ENCODE measurements around the gene KIAA1217.
"Not testable (repeated sequence)": the region's sequence is repeated elsewhere in the genome, so short reads cannot be mapped to it uniquely, and the experiment has no call there.

Gene KIAA1217

DNA sequence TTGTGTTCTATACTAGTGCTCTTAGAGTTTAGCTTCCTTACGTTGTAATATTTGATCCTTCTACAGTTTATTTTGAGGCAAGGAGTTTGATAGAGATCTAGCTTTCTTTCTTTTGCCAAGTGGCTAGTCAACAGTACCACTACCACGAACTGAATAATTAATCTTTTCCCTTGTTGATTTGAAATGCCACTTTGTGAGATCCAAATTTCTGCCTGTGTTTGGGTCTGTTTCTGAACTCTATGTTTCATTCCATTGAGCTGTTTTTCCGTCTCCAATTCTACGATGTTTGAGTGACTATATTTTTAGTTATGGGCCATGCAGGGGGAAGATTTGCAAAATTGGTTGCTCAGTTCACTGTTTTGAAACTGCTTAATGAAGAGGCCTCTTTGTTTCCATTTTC is 134.7 kb downstream of the KIAA1217 start:
- no peak for DNase-seq

GRCh38 chr10:24344279-24344678 is 135.3 kb downstream of the KIAA1217 start:
- no peak for DNase-seq

DNA sequence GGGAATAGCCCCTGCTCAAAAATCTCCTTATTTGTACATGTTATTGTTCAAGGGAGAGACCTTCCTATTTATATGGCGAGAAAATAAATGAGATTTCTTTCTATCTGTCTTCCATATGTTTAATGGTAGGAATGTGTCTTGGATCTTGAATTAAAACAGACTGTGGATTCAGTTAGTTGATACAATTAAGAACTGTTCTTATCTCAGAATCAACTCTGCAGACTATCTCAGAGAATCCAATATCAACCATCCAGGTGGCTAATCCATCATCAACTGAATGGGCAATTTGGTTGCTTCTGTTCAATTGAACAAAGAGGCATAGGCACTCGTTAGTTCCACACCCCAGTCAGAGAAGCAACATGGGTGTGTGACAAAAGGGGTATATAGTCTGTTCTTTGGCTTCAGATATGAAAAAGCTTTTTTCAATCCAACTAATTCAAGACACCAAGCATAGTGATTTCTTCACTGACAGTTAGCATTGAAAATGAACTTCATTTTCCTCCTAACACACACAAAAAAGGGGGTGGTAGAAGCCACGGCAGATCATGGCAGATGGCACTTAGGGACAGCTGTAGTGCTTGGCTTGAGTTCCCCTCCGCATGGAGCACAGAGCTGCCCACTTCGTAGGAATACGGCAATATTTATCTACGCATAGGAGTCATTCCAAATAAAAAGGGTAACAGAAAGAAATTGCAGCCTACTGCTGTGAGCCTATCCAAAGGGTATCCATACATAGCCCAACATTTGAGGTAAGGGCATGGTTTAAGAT is 135.9 kb downstream of the KIAA1217 start:
- DNase-seq: no peak

- DNase-seq: no peak
Observed at GRCh38 chr10:24346877-24347519, 138.1 kb downstream of the KIAA1217 start.

DNA sequence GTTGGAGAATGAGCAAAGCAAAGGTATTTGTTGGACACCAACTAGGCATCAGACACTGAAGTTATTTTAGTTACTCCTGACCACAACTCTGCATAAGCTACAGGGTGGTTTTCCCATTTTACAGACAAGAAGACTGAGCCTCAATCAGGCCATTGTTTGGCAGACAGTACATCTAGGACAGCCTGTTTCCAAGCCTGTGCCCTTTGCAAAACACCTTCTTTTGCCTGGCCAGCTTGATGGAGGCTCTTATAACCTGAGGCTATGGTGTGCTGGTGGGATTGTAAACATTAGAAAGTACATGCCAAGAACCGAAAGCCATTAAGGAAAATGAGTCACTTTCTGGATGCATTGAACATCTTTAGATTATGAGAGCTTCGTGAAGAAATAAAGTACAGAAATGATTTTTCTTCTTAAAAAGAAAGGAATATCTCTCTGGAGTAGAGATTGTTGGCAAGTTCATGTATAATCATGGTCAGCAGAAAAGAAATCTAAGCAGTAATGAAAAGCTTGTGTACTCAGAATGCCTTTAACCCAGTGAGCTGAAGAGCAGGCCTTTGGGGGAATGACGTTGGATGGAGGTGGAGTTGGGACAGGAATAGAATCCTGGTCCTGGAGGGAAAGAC is 140.6 kb downstream of the KIAA1217 start:
- no peak for DNase-seq

GRCh38 chr10:24350070-24350921 is 141.4 kb downstream of the KIAA1217 start:
- no peak for DNase-seq

DNA sequence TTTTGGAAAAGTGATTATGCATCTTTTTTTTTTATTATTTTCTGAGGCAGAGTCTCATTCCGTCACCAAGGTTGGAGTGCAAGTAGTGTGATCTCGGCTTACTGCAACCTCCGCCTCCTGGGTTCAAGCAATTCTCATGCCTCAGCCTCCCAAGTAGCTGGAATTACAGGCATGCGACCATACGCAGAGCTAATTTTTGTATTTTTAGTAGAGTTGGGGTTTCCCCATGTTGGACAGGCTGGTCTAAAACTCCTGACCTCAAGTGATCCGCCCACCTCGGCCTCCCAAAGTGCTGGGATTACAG is 141.9 kb downstream of the KIAA1217 start:
- DNase-seq: not testable (repeated sequence)

- DNase-seq: no peak
Observed at GRCh38 chr10:24351961-24352360, 143.0 kb downstream of the KIAA1217 start.

DNA sequence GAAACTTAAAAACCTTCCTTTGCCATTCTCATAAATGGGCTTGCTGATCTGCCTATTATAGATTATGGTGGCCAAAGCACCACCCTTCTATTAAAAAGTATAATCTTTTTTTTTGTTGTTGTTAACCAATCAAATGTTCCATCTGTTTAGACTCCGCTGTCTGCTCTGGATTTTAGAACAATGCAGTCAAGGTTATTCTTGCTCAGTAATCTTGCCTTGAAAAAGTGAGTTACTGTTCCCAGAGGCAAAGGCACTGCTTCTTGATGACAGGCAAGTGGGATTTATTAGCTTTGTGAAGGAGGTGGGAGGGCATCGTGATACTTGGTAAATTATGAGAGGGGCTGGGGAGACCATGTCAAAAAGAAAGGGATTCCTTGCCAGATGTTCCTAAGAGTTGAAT is 143.5 kb downstream of the KIAA1217 start:
- no peak for DNase-seq

GRCh38 chr10:24353319-24353718 is 144.4 kb downstream of the KIAA1217 start:
- DNase-seq: no peak

DNA sequence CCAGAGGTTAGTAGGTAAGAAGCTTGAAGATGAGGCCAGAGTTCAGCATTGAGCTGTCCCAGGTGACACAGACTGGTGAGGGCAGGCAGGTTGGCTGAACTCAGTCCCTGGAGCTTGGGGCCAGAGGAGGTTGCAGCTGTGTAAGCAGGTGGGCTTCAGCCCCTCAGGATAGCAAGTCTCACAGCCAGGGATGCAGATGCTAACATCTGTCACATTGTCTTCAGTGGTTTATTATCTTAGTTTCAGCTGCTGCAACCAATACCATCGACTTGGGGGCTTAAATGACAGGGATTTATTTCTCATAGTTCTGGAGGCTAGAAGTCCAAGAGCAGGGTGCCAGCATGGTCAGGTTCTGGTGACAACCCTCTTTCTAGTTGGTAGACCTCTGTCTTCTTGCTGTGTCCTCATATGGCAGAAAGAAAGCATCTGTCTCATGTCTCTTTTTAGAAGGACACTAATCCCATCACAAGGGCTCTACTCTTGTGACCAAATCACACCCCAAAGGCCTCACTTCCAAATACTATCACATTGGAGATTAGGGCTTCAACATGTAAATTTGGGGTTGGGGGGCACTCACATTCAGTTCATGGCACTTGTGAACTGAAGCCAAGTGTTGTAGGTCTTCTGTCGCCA is 146.2 kb downstream of the KIAA1217 start:
- DNase-seq: no peak

DNA sequence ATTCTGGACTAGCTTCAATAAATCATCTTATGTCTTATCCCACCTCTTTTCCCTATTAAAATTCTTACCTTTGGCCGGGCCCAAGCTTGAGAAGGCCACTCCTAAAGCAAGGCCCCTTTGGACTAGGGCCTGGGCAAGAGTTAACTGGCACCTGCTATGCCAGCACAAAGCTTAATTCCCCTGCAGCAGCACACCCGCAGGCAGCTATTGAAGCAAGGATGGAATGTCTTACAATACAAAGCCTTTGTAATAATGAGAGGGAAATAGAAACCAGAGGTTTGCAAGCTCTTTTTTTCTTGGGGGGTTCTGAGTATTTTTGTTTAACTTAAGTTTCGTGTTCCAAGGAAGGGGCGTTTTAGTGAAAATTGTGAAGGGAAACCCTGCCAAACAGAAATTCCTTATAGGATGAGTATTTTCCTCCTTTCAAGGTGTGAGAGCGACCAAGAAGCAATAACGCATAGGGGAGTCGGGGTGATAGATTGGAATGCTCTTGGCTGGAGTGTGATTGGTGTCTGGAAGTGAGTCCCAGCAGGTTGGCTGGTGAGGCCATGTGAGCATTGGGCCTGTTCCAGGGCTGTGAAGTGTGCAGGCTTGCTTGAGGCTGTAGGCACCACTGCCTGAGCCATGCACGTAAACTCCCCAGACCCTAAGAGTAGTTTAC is 148.5 kb downstream of the KIAA1217 start:
- DNase-seq: no peak

DNA sequence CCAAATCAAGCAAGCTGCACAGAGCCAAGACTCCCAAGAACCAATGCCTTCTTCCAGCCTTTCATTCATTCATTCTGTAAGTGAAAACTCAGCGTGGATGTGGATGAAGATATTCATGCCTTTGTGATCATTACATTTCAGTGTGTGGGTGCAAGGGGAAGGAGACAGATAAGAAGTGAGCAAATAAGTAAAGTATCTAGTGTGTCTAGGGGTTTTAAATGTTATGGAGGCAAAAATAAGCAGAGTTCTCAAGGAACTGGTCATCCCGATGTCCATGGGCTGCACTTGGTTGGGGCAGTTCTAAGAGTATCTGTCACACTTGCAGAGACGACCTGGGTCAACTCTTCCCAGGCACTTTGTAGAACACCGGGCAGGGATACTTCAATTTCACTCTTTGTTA is 149.1 kb downstream of the KIAA1217 start:
- DNase-seq: no peak

DNA sequence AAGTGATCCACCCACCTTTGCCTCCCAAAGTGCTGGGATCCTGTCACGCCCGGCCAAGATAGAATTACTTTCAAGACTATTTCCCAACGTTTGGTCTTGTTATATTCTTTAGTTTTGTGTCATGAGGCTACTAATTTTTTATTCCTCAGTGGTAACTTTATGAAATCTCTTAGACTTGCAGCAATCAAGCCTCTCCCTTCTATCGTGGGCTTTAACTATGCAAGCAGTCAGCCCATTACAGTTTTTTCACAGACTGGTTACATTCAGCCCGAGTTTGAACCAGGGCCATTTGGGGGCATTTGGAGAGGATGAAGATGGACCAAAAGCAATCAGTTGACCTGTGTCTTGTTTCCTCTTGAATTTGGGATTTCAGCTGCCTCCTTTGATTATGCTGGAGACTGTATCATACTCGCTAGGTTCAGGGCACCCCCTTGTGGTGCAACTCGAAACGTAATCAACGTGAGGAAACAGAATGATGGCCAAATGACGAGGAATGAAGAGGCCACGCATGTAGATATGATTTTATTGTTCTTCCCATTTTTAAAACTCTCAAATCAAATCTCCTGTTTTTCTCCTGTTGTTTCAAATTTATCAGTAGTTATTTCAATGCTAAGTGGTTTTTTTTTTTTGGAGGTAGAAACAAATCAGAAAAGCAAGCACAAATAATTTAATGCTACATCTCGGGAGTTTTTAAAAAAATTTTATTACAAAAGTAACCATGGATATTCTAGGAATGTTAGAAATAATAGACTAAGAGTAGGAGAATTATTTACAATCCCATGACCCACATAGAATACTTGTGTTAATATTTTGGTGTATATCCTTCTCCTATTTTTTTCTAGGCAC is 151.6 kb downstream of the KIAA1217 start:
- DNase-seq: no peak

- no peak for DNase-seq
Observed at GRCh38 chr10:24363070-24363469, 154.1 kb downstream of the KIAA1217 start.

- no peak for DNase-seq
Observed at GRCh38 chr10:24367688-24368087, 158.8 kb downstream of the KIAA1217 start.

DNA sequence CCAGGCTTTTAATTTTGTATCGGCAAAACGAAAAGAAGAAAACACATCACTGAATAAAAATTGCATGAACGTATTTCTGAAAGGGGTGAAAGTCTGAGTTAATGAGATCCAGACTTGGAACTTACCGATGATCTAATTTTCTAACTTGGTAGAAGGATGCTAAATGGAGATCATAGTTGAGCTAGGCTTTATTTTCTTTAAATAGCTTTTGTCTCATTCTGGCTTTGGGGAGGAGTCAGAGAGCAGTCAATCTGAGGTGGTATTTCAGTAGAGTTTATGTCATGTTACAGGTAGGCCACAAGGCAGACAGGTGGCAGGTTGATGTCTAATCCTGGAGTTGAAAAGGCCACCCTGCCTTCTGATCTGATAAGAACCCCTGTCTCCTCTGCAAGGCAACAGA is 161.9 kb downstream of the KIAA1217 start:
- no peak for DNase-seq

- DNase-seq: no peak
Observed at GRCh38 chr10:24371396-24371795, 162.5 kb downstream of the KIAA1217 start.

- DNase-seq: no peak
Observed at GRCh38 chr10:24374134-24374915, 165.4 kb downstream of the KIAA1217 start.

GRCh38 chr10:24375510-24375909 is 166.6 kb downstream of the KIAA1217 start:
- no peak for DNase-seq

DNA sequence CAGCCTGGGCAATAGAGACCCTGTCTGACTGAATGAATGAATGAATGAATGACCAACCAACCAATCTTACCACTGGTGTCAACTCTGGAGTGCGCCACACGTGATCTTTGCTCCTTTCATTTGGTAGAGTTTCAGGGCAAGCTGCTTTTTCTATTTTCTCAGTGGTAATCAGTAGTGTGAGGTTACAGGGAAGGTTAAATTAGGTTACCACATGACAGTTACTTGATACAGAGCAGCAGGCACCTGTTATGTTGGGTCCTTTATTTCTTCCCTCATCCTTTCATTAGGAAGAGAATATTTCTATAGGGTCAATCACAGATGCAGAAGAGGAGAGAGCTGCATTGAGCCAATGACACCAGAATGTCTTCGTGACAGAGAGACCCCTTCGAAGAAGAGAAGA is 167.8 kb downstream of the KIAA1217 start:
- no peak for DNase-seq
